TTC549 (cell line): ENCODE measurements around the gene GNA14.
"Not testable (repeated sequence)": the region's sequence is repeated elsewhere in the genome, so short reads cannot be mapped to it uniquely, and the experiment has no call there.

Experiments used
- FAIRE-seq: peaks from 2 replicates; lab custom pipeline; 2012; peaks lifted over from hg19 to GRCh38; lab: Jason Lieb, UNC

The GNA14 gene

GRCh38 chr9:77640741-77641580 is 7.2 kb downstream of the GNA14 start:
- no peak for FAIRE-seq

- no peak for FAIRE-seq
Observed at GRCh38 chr9:77632652-77633051, 15.5 kb downstream of the GNA14 start.

GRCh38 chr9:77628864-77629263 is 19.3 kb downstream of the GNA14 start:
- not testable (repeated sequence) for FAIRE-seq

GRCh38 chr9:77616191-77616590 is 31.9 kb downstream of the GNA14 start:
- no peak for FAIRE-seq

GRCh38 chr9:77614645-77615044 is 33.5 kb downstream of the GNA14 start:
- no peak for FAIRE-seq

GRCh38 chr9:77606526-77606925 is 41.6 kb downstream of the GNA14 start:
- FAIRE-seq = no peak

GRCh38 chr9:77605449-77606220 is 42.5 kb downstream of the GNA14 start:
- FAIRE-seq = no peak

- FAIRE-seq = no peak
Observed at GRCh38 chr9:77604316-77604715, 43.8 kb downstream of the GNA14 start.

GRCh38 chr9:77602852-77603251 is 45.3 kb downstream of the GNA14 start:
- FAIRE-seq = no peak

- no peak for FAIRE-seq
Observed at GRCh38 chr9:77601476-77602099, 46.5 kb downstream of the GNA14 start.

- no peak for FAIRE-seq
Observed at GRCh38 chr9:77600810-77601209, 47.3 kb downstream of the GNA14 start.

GRCh38 chr9:77599492-77599891 is 48.6 kb downstream of the GNA14 start:
- FAIRE-seq = no peak

- FAIRE-seq = no peak
Observed at GRCh38 chr9:77598991-77599390, 49.1 kb downstream of the GNA14 start.

- no peak for FAIRE-seq
Observed at GRCh38 chr9:77598524-77598923, 49.6 kb downstream of the GNA14 start.

GRCh38 chr9:77597057-77597456 is 51.1 kb downstream of the GNA14 start:
- FAIRE-seq = no peak

GRCh38 chr9:77595426-77596095 is 52.6 kb downstream of the GNA14 start:
- no peak for FAIRE-seq

GRCh38 chr9:77594963-77595362 is 53.2 kb downstream of the GNA14 start:
- FAIRE-seq = no peak

GRCh38 chr9:77593528-77593927 is 54.6 kb downstream of the GNA14 start:
- no peak for FAIRE-seq

- FAIRE-seq = no peak
Observed at GRCh38 chr9:77592476-77592875, 55.6 kb downstream of the GNA14 start.

GRCh38 chr9:77589046-77589795 is 58.9 kb downstream of the GNA14 start:
- FAIRE-seq = no peak

GRCh38 chr9:77588271-77588937 is 59.7 kb downstream of the GNA14 start:
- no peak for FAIRE-seq
